Chondrocyte (in vitro differentiated cells): ENCODE measurements around the gene CPT1B. TPM values are rescaled to one million over a fixed set of nuclear protein-coding genes. Genes with fewer than 3 reads are reported as not detected.
"Not testable (repeated sequence)": the region's sequence is repeated elsewhere in the genome, so short reads cannot be mapped to it uniquely, and the experiment has no call there.

Experiments
- DNase-seq: peaks from one replicate; pipeline ENCODE4 v3.0.0; 2021; ENCODE audit warnings: mixed read lengths, low spot score
- H3K27ac Mint-ChIP-seq: one replicate; pipeline ENCODE4 v1.8.0; 2021; ENCODE audit warnings: mild to moderate bottlenecking, moderate library complexity, mixed read lengths; ENCODE audit not compliant: unreplicated experiment
- H3K27me3 Mint-ChIP-seq: 2 replicates; pipeline ENCODE4 v1.8.0; 2021; ENCODE audit warnings: low read depth, mixed read lengths
- H3K36me3 Mint-ChIP-seq: 2 replicates; pipeline ENCODE4 v1.8.0; 2021; ENCODE audit warnings: low read depth, mixed read lengths
- H3K4me1 Mint-ChIP-seq: 2 replicates; pipeline ENCODE4 v1.8.0; 2021; ENCODE audit warnings: low read depth, mild to moderate bottlenecking, mixed read lengths
- H3K4me3 Mint-ChIP-seq: one replicate; pipeline ENCODE4 v1.8.0; 2021; ENCODE audit warnings: mild to moderate bottlenecking, moderate library complexity, mixed read lengths; ENCODE audit not compliant: unreplicated experiment
- H3K9me3 Mint-ChIP-seq: 2 replicates; pipeline ENCODE4 v1.8.0; 2021; ENCODE audit warnings: low read depth, mixed read lengths
- total RNA-seq: library from RNA; stranded (reverse); gene quantifications from 3 replicates; pipeline ENCODE4 v1.2.1, GENCODE V29; 2021
- TF ChIP-seq, protein P1 (sequence below): fragments of 200-600 bp; sonication (generic); IDR thresholded peaks from 2 replicates; pipeline ENCODE4 v1.5.0; 2021; ENCODE audit warnings: antibody characterized with exemption, mild to moderate bottlenecking, moderate library complexity

CPT1B gene
- total RNA-seq, 1 donor from 2014 or later = 33.9 TPM

DNA sequence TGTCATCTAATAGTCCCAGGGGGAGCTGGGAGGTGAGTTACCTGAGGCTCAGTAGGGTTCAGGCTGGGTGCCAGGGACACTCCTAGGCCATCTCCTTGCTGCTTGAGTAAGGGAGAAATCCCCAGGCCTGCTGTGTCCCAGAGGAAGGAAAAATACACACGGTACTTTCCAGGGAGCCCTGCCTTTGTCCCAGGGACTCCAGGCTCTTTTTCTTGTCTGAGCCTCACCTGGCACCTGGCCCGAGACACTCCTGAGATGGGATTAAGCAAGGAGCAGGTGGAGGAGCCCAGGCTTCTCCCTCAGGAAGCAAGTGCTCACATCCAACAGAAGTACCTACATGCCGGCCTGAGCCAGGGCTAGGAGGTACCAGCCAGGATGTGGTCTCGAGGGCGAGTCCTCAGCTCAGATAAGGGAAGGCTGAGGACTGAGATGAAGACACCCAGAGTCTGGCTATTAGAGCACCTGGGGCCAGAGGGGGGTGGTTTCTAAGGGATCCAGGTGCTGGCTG is 33.4 kb downstream of the CPT1B start:
- Mint-ChIP-seq H3K27ac (peak overlapping the region; percentile 91), H3K9me3 (no peaks in the 10 kb centered on the region), H3K4me1 (peaks cover 15% of the 10 kb centered on the region), H3K4me3 (no peak overlapping the region), H3K36me3 (no peaks in the 10 kb centered on the region), H3K27me3 (no peaks in the 10 kb centered on the region)
- DNase-seq = no peak
- TF ChIP-seq, protein P1, sequence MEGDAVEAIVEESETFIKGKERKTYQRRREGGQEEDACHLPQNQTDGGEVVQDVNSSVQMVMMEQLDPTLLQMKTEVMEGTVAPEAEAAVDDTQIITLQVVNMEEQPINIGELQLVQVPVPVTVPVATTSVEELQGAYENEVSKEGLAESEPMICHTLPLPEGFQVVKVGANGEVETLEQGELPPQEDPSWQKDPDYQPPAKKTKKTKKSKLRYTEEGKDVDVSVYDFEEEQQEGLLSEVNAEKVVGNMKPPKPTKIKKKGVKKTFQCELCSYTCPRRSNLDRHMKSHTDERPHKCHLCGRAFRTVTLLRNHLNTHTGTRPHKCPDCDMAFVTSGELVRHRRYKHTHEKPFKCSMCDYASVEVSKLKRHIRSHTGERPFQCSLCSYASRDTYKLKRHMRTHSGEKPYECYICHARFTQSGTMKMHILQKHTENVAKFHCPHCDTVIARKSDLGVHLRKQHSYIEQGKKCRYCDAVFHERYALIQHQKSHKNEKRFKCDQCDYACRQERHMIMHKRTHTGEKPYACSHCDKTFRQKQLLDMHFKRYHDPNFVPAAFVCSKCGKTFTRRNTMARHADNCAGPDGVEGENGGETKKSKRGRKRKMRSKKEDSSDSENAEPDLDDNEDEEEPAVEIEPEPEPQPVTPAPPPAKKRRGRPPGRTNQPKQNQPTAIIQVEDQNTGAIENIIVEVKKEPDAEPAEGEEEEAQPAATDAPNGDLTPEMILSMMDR = no peak

DNA sequence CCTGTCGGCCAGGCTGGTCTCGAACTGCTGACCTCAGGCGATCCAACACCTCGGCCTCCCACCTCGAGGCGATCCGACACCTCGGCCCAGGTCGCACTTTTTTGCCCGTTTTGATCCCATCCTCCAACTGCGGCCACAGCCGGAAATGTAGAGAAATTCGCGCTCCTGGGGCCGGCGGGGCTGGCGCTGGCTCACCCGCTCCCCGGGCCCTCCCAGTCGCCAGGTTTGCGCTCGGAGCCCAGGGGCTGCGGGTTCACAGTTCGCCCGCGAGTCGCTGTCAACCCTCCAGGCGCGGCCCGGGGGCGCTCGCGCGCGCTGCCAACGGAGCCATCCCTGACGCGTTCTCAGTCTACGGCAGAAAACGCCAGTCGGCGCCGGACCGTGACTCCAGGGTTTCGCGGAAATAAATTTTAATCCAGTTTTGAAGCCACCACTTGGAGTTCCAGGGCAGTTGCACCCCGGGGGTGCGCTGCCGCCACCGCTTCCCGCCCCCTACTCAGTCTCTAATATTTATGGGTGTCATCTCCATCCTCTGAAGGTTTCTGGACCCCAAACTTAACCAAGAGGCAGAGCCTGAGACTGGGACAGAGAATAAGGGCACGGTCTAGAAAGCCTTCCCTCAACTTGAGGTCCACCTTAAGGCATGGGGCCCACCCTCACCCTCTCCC is 34.0 kb downstream of the CPT1B start:
- peak overlapping the region; percentile 57 for H3K4me3 Mint-ChIP-seq
- H3K27ac Mint-ChIP-seq = peak overlapping the region; percentile 77
- peaks cover 15% of the 10 kb centered on the region for H3K4me1 Mint-ChIP-seq
- no peak for DNase-seq
- H3K27me3 Mint-ChIP-seq = no peaks in the 10 kb centered on the region
- H3K9me3 Mint-ChIP-seq = no peaks in the 10 kb centered on the region
- TF ChIP-seq, protein P1 = peak; percentile 82
- H3K36me3 Mint-ChIP-seq = no peaks in the 10 kb centered on the region

DNA sequence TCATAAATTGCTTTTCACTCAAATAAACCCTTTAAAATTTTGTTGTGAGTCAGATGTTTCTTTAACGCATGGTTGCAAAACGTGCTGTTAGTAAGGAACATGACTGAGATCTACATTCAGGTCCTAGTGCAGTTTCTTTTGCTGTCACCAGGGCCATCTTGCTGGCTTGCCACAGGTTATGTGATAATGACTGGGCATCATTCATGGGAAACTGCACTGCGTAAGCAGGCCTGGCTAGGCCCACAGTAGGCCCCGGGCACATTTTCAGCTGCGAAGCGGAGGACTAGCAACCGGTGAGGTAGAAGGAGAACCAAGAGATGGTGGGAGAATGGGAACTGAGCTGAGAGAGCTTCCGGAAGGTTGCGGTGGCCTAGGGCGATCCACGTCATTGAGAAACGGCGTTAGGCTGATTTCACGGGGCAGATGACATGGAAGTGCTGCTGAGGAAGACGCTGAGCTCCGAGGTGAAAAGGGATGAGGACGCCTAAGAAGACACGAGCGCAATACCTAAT is 35.8 kb downstream of the CPT1B start:
- no peaks in the 10 kb centered on the region for H3K36me3 Mint-ChIP-seq
- H3K4me3 Mint-ChIP-seq = no peak overlapping the region
- TF ChIP-seq, protein P1 = no peak
- peaks cover 15% of the 10 kb centered on the region for H3K4me1 Mint-ChIP-seq
- no peak overlapping the region for H3K27ac Mint-ChIP-seq
- DNase-seq = no peak
- H3K27me3 Mint-ChIP-seq = no peaks in the 10 kb centered on the region
- no peaks in the 10 kb centered on the region for H3K9me3 Mint-ChIP-seq

DNA sequence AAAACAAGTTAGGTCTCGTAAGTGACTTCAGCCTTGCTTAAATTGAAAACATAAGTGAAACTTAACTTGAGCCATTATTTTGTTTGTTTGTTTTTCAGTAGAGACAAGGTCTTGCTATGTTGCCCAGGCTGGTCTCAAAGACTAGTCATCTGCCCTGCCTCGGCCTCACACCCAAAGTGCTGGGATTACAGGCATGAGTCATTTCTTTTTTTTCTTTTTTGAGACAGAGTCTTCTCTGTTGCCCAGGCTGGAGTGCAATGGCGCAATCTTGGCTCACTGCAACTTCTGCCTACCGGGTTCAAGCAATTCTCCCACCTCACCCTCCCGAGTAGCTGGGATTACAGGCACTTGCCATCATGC is 36.6 kb downstream of the CPT1B start:
- H3K4me3 Mint-ChIP-seq, H3K27me3 Mint-ChIP-seq, H3K27ac Mint-ChIP-seq, H3K9me3 Mint-ChIP-seq, DNase-seq, H3K36me3 Mint-ChIP-seq: not testable (repeated sequence)
- peaks cover 15% of the 10 kb centered on the region for H3K4me1 Mint-ChIP-seq

DNA sequence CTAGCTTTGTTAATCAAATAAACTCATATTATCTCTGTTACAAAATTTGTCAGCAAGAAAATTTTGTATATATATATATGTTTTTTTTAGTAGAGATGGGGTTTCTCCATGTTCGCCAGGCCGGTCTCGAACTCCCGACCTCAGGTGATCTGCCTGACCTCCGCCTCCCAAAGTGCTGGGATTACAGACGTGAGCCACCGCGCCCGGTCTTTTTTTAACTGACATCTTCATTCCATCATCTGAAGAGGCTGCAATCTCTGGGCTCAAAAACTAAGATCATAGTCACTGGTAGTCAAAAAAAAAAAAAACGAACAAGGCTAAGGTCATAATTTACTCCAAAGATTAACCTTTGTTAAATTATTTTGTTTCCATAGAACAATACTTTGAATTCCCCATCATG is 37.8 kb downstream of the CPT1B start:
- no peak overlapping the region for H3K27ac Mint-ChIP-seq

More for the DNA sequence above, 37.8 kb downstream of the CPT1B start:
- H3K4me3 Mint-ChIP-seq = no peak overlapping the region
- no peaks in the 10 kb centered on the region for H3K27me3 Mint-ChIP-seq
- TF ChIP-seq, protein P1 = no peak
- H3K36me3 Mint-ChIP-seq = no peaks in the 10 kb centered on the region
- no peaks in the 10 kb centered on the region for H3K9me3 Mint-ChIP-seq
- no peak for DNase-seq
- peaks cover 6% of the 10 kb centered on the region for H3K4me1 Mint-ChIP-seq
